SIG-M5 treated with dmso at 0.1 percent for 504 hours (cell line): Measurements from ENCODE around the gene RPS6KA4.

Experiments
- DNase-seq: peaks from one replicate; lab custom pipeline; 2025; ENCODE audit not compliant: unreplicated experiment; lab: John Stamatoyannopoulos, UW

RPS6KA4 gene

DNA sequence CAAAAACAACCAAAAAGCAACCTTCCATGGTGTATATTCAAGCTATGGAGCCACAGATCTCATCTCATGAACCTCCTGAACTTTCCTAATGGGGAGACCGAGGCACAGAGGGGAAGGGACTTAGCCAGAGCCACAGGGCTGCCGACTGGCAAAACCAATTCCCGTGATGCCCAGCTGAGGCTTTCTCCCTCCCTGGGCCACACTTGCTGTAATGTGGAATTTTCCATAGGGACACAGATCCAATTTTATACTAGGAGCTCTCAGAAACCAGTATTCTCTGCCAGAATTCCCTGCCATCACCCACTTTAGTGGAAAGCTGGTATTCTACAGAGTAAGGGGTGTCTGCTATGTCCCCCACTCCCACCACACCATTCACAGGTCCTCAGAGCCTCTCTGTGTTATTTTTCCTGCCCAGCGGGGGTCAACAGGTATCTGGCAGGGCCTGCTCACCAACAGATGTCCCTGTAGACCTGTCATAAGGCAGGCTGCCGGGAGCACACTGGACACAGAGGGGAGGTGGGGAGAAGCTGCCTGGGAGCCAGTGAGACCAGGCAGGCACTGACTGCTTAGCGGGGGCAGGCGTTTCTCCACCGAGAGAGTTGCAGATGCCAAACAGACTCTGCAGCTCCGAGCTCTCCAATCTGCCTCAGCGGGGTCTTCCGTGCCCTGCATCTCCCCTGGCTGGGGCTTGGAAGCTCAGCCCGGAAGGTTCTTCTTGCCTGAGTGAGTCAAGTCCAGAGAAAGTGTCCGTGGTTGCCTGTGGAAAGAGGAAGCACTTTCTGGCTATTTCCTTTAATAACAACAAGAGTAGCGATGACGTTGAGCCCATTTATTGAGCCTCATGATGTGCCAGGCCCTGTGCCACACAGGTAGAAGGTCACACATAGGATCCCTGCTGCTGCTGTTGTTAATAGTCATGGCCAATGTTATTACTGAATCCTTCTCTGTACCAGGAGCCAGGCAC, 26.3 kb downstream of the RPS6KA4 start:
- peak; percentile 30 for DNase-seq

DNA sequence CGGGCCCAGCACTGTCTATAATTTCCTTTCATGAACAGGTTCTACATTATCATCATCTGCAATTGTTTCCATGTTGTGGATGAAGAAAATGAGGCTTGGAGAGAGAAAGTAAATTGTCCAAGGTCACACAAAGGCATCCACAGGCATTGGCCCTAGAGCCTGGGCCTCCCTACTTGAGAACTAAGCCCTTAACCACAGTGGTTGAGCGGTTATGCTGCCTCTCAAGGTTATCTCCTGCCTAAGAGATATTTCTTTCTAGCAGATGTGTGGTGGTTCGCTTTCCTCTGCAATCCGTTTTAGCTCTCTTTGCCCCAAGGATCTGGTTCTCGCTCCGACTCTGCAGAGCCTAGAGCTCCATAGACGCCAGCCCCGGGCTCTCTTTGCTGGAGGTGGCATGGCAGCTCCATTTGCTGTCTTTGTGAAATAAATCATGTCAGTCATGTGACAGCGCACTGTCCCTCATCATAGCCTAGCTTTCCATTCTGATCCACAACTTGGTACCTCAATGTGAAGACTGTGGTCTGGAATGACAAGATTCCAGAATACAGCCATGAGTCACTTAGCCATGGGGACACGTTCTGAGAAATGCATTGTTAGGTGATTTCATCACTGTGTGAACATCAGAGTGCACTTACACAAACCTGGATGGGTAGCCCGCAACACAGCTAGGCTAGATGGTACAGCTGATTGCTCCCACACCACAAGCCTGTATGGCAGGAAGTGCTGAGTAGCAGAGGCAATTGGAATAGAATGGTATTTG, 27.2 kb downstream of the RPS6KA4 start:
- DNase-seq, result peak; percentile 49

DNA sequence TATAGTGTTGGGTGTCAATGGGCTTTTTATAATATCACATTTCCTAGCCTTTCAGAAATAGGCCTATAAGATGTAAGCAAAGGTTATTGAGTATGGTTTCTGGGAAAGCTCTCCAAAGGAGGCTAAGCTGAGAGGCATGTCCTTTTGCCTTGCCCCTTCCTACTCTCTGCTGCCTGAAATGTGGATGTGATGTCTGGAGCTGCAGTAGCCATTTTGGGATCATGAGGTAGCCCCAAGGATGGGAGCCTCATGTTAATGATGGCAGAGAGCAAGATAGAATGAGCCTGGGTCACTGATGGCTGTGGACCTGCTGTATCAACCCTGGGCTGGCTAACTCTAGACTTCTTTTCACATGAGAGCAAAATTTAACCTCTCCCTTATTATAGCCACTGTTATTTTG, 29.0 kb downstream of the RPS6KA4 start:
- no peak for DNase-seq

DNA sequence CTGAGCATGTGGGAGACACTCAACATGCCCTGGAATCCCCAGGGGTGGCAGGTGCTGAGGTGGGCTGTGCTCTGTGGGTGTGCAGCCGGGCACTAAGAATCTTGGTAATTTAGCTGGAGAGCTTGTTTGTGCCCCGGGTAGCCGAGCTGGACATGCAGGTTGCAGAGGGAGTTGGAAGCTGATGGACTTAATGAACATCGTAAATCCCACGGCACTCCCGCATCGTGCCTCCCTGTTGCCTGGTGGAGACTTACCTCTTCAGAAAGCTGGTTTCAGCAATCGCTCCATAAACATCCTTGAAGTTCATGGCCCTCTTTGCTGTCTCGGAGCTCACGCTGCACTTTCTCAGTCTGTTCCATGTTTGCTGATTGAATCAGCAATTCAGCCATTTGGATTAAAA, 29.9 kb downstream of the RPS6KA4 start:
- no peak for DNase-seq

DNA sequence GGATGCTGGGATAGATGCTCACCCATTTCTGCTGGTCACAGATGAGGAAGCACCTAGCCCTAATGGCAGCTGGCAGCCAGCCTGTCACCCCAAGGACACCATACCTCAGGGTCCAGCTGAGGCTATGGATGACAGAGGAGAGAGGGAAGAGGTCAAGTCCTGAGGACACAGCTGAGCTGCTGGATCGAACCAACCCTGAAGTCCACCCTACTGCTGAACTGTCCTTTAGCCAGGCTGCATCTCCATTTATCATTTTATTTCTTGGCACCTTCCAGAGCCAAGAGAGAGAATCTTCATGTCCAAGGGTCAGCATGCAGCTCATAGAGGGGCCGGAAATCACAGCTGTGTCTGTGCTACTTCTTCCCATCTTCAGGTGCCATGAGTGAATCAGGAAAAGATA, 30.9 kb downstream of the RPS6KA4 start:
- DNase-seq, result no peak

DNA sequence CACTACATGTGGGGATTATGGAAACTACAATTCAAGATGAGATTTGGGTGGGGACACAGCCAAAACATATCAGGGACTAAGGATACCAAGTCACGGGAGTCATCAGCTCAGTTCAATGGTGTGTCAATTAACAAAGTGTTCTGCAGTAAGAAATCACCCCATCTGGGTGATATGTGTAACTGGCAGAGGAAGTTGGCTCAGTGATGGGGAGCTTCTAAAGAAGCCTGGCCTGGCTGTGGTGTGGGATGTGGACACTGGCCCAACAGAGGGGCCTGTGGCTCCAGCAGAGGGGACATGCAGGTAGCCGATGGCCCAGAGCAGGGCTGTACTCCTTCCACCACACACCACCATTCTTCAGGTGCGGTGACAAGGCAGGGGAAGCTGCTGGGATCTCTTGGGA, 31.6 kb downstream of the RPS6KA4 start:
- no peak for DNase-seq

DNA sequence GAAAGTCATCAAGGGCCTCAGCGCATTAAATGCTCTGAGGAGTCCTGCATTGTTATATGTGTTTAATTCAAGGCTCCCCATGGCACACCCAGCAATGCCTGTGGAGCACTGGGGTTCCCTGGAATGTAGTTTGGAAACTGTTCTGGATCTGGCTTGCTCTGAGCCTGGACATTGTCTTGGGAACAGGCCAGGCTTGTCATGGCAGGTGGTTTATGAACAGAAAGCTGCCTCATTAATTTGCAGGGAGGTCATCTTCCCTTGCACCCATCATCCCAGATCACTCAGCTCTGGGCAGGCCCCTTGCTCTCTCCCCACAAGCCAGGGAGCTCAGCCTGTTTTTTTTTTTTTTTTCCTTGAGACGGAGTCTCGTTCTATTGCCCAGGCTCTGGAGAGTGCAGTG, 32.9 kb downstream of the RPS6KA4 start:
- DNase-seq, result no peak

DNA sequence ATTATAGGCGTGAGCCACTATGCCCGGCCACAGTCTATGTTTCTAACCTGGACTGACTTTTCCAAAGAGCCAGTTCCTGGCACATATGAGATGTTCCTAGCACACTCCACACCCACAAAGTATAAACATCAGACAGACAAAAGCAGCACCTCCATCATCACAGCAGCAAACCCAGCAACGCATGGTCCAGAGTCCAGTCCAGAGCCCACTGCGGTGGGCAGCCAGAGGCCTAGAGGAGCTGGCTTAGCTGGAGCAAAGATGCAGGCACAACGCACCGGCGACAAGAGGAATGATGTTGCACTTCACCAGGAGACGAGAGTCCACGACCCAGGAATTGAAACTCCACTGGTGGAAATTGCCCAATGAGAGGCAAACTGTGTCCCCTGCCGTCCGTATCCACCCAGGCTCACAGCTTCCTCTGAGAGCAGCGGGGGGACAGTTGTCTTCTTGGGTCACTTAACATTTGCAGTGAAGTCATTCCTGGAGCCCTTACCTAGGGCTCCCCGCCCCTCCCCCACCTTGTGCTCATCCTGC, 36.6 kb downstream of the RPS6KA4 start:
- DNase-seq, result peak; percentile 51

DNA sequence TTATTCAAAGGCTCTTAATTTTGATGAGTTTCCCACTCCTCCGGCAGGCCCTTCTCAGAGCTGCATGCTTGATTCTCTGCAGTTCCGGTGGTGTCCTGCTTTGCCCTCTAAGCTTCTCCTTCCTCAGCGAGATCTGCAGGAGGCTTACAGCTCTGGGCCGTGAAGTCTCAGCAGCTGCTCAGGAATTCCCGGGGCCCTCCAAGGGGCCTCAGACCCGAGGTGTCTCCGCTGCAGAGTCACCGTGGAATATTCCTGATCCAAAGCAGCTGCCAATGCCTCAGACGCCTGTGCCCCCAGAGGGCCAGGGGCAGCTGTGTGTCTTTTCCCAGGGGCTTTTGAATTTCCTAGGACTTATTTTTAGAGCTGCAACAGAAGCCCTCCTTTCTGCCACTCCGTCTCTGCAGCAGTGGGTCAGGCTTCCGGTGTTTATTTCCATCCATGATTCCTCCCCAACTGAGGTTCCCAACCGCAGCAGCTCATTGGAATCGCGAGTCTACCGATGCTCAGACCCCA, 37.2 kb downstream of the RPS6KA4 start:
- DNase-seq, result no peak

DNA sequence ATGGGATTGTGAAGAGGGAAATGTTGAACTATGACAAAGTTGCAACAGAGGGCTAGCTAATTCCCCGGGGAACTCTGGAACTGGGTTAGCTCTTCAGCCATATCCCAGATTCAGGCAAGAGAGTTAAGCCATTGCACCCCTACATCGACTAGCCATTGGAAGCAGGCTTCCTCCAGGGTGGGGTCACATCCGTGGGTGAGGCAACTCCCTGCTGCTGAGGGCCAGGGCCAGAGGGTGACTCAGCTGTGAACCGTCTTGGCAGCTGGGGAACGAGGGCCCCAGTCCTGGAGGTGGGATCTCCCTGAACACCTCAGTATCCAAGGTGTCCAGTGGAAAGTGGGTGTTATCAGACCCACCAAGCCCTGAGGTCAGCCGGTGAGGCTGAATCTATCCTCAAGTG, 41.1 kb downstream of the RPS6KA4 start:
- peak; percentile 6 for DNase-seq

DNA sequence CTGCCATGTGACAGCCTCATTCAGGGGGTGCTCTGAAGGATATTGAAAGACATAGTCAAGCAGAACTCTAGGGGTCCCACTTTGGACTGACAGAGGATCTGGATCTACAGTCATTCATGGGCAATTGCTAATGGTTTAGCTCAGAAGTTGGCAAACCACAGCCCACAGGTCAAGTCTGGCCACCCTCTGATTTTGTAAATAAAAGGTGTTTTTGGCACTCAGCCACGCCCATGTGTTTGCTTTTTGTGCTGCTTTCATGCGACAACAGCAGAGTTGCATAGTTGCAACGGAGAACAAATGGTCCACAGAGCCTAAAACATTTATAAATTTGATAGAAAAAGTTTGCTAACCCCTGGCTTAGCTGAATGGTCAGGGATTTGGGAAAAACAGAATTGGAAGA, 41.7 kb downstream of the RPS6KA4 start:
- no peak for DNase-seq

DNA sequence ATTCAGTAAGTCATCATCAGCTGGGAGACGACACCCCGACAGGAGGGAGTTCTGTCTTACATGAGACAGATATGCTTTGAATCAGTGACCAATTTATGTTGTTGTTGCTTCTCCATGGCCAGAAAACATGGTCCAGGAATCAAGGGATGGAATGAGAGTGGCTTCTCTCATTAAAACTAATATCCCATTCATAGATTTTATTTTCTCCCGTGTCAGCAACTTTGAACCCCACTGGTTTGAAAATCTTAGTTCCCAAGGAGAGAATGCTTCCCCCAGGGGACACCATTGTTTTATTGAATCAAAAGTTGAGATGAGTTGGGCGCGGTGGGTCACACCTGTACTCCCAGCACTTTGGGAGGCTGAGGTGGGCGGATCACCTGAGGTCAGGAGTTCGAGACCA, 42.8 kb downstream of the RPS6KA4 start:
- DNase-seq, result no peak

DNA sequence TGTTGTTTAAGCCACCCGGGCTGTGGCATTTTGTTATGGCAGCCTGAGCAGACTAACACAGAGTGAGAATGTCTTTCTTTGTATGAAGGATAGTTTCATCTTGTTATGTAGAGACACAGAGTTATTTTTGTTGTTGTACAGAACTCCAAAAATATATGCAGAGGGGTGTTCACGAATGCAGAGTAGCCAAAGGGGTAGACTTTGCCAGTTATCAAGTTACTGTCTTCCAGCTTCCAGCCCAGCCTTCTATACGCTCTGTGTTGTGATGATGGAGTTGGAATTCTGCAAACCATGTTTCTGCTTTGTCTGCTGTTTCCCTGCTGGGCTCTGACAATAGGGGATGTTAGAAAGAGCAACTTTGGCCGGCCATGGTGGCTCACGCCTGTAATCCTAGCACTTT, 44.1 kb downstream of the RPS6KA4 start:
- no peak for DNase-seq

DNA sequence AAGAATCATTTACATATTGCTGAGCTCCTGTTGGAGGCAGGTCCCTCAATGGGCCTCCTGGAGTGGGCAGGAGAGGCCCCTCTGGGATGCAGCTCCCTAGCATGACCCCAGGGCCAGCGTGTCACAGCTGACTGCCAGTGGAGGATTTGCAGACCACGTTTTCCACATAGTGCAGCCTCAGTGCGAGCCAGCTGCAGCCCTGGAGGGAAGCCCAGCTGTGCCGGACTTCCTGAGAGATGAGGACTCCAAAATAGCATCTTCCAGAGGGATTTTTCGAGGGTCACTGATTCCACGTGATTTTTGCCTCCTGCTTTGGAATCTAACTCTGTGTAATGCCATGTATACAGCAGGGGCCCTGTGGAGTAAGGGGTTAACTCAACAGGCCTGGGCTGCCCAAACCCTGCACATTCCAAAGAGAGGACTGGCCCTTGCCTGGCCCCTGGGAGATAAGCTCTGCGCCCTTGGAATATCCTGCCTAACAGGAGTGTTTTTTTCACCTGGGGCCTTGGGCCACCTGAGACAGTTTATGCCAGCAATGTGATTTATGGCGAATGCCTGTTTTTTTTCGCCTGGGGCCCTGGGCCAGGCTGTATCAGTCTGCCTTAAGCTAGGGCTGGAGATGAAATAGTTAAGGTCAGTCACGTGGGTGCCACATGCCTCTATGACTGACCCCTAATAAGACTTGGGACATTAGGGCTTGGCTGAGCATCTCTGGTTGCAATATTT, 47.4 kb downstream of the RPS6KA4 start:
- DNase-seq, result no peak

DNA sequence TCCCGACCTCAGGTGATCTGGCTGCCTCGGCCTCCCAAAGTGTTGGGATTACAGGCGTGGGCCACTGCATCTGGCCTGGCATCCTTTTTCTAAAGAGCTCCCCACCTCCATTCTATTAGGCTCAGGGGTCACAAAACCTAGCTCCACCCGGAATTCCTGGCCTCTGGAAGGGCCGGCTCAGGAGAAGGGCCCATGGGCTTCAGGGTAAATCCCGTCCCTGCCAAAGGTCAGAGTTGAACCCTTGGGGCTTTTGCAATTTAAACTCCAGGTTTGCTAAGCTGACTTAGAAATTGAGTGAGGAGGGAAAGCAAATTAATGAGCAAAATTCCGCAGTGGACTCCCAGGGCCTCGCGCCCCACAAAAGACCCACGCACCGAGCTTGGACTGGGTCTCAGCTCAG, 48.3 kb downstream of the RPS6KA4 start:
- no peak for DNase-seq

DNA sequence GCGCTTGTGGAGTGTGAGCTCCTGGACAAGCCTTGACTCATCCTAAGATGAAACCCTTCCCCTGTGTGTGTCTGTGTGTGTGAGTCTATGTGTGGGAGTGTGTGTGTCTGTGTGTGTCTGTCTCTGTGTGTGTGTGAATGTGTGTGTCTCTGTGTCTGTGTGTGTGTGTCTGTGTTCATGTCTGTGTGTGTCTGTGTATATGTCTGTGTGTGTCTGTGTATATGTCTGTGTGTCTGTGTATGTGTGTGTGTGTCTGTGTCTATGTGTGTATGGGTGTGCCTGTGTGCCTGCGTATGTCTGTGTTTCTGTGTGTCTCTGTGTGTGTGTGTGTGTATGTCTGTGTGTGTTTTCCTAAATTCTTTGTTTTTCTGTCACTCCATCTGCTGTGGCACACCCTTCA, 48.7 kb downstream of the RPS6KA4 start:
- DNase-seq, result no peak

DNA sequence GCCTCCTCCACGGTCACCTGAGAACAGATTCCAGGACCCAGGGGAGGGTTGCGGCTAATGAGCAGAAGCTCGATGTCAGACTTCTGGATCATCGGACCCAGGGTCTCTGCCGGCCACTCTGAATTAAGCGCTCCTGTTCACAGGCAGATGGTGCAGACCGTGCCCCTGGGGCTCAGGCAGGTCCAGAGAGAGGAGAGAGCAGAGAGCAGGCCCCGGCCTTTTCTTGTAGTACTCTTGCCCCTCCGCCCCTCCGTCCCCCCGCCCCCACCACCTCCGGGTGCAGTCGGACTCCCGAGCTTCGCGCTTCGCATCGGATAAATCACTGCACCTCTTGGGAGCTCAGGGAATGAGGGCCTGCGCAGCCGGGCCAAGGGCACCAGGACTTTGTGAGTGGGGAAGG, 50.3 kb downstream of the RPS6KA4 start:
- DNase-seq, result no peak

DNA sequence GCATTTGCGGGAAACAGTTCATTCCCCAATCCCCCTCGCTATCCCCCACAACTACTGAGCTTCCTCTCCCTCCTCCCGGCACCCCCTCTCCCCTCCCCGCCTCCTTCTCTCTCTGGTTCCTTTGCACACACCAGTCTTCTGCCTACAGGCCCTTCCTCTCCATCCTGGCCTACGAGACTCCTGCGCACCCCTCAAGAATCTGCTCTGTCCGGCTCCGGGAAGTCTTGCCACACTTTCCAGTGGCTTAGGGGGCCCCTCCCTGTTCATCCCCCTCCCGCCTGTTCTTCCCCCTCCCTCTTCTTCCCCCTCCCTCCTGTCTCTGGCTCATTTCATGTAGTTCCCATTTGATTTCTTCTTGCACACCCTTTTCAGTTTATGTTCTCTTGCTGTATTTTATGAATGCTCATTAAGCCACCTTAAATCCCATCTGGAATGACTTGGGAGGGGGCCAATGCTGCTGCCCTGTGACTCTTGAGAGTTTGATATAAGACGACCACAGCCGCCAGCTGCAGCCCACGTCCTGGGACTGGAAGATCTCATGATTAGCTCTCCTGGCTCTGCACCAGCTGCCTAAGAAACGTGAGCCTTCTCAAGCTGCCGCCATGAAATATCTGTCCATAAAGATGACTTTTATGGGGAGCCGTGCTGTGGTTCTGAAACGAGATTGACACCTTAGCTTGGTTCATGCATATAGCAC, 50.9 kb downstream of the RPS6KA4 start:
- DNase-seq, result no peak

DNA sequence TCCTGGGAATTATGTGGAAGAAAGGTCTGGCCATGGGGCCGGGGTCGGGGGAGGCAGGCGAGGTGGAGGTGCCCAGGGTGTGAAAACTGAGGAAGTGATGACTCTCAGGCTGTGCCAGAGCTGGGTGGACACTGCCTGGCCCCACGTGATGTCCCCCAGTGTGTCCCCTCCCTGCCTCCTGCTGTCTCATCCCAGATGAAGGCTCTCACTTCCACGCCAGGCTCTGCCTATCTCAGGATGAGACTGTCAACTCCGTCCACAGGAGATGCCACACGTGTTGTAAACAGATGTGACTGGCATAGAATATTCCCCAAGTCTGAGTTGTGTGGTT, 51.4 kb downstream of the RPS6KA4 start:
- no peak for DNase-seq

DNA sequence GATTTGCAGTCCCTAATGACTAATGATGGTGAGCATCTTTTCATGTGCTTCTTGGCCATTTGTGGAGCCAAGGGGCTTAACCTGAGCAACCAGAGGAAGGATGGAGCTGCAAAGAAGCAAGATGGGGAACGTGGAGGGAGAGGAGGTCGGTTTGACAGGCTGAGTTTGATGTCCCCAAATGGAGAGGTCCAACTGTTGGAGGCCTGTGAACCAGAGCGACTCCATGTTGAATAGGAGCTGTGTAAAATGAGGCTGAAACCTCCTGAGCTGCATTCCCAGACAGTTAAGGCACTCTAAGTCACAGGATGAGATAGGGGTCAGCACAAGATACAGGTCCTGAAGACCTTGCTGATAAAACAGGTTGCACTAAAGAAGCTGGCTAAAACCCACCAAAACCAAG, 54.5 kb downstream of the RPS6KA4 start:
- no peak for DNase-seq

DNA sequence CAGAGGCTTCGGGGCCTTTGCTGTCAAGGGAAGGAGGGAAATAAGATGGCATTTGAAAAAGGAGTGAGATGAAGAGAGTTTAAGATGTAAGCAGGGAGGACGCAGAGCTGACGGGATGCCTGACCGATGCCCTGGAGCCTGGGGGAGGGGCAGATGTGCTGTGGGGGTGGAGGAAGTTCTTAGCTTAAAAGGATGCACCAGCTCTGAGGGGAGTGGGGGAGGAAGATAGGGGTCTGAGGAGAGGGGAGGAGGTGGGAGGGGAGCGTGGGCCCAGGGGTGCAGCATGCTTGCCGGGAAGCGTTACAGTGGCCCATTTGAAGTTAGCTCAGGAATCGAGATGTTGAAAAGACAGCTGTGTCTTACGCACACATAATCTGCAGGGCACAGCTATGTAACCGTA, 56.3 kb downstream of the RPS6KA4 start:
- no peak for DNase-seq
